H1 (cell line): Measurements from ENCODE around the gene ENOX2.

ENCODE experiments used
- CBX5 ChIP-seq: fragments of 300-800, 300-1000 bp; sonication (generic); IDR thresholded peaks from 2 replicates; pipeline ENCODE4 v1.7.1; 2016; ENCODE audit warnings: antibody characterized with exemption, low read length, low read depth
- CREB1 ChIP-seq: IDR thresholded peaks from 2 replicates; pipeline ENCODE4 v1.6.1; 2012; ENCODE audit warnings: inconsistent platforms
- CTCF ChIP-seq, 3 experiments: IDR thresholded peaks; 1 replicate in 2 of 3; 2 replicates in 1 of 3; pipeline versions ENCODE4 v1.5.1 to v1.6.1; 2011; ENCODE audit warnings: low read length in 3 of 3, mild to moderate bottlenecking in 3 of 3, inconsistent platforms in 2 of 3, low read depth in 1 of 3, moderate library complexity in 1 of 3; ENCODE audit not compliant: insufficient read depth in 1 of 3; ENCODE audit errors: control extremely low read depth in 1 of 3
- EP300 ChIP-seq, 2 experiments: IDR thresholded peaks; 1 replicate in 1 of 2; 2 replicates in 1 of 2; pipeline ENCODE4 v1.6.1; 2011 to 2012; ENCODE audit warnings: low read depth in 2 of 2, low read length in 2 of 2, mild to moderate bottlenecking in 2 of 2, borderline replicate concordance in 1 of 2, inconsistent platforms in 1 of 2, moderate library complexity in 1 of 2
- KDM1A ChIP-seq: fragments of 200-600, 300-600 bp; sonication (generic); IDR thresholded peaks from 2 replicates; pipeline ENCODE4 v1.7.1; 2016; ENCODE audit warnings: mild to moderate bottlenecking, low read length, borderline replicate concordance
- POLR2A ChIP-seq, 2 experiments: IDR thresholded peaks; 1 replicate in 1 of 2; 2 replicates in 1 of 2; pipeline ENCODE4 v1.6.1; 2011; ENCODE audit warnings: low read depth in 2 of 2, low read length in 2 of 2, mild to moderate bottlenecking in 2 of 2; ENCODE audit errors: control extremely low read depth in 1 of 2
- RNF2 ChIP-seq: fragments of 200-900, 300-1000 bp; sonication (generic); IDR thresholded peaks from 2 replicates; pipeline ENCODE4 v1.7.1; 2016; ENCODE audit warnings: borderline replicate concordance, low read depth, mild to moderate bottlenecking, antibody characterized with exemption, low read length; ENCODE audit not compliant: poor library complexity, severe bottlenecking; ENCODE audit errors: missing control alignments
- SIRT6 ChIP-seq: IDR thresholded peaks from one replicate; pipeline ENCODE4 v1.7.1; 2012; ENCODE audit warnings: low read length, inconsistent platforms
- TAF1 ChIP-seq: IDR thresholded peaks from 2 replicates; pipeline ENCODE4 v1.6.1; 2011; ENCODE audit warnings: mild to moderate bottlenecking, low read depth, low read length
- TBP ChIP-seq: IDR thresholded peaks from 2 replicates; pipeline ENCODE4 v1.6.1; 2011; ENCODE audit warnings: low read depth, low read length, improper control_type of control experiment

DNA sequence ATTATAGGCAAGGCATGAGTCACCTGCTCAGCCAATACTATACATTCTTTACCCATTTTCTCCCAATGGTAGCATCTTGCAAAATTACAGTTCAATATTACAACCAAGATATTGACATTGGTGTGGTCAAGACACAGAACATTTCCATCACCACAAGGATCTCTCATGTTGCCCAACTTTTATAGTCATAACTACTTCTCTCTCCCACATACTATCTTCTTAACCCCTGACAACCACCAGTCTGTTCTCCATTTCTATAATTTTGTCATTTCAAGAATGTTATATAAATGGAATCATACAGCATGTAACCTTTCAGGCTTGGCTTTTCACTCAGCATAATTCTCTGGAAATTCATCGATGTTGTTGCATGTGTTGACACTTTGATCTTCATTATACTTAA lies 144.9 kb downstream of the ENOX2 start:
- TF ChIP-seq CTCF (IDR thresholded peaks at IDR 0.05; ENCODE audit: control extremely low read depth in 1 of 3, insufficient read depth in 1 of 3, low read depth in 1 of 3, low read length in 3 of 3): no peak
- TF ChIP-seq KDM1A: no peak
- TF ChIP-seq CREB1: no peak
- no peak for TF ChIP-seq TBP
- no peak for TF ChIP-seq EP300 (IDR thresholded peaks at IDR 0.05; ENCODE audit: borderline replicate concordance in 1 of 2, low read depth in 2 of 2, low read length in 2 of 2)
- TF ChIP-seq CBX5: no peak
- no peak for TF ChIP-seq POLR2A (IDR thresholded peaks at IDR 0.05; ENCODE audit: control extremely low read depth in 1 of 2, low read depth in 2 of 2, low read length in 2 of 2)
- no peak for TF ChIP-seq RNF2
- no peak for TF ChIP-seq SIRT6
- TF ChIP-seq TAF1: no peak
